HG02642 (cell line): ENCODE data around the gene MLST8.

Experiments used
- ATAC-seq: cut with Tn5 transposase; IDR thresholded peaks from one replicate; pipeline ENCODE4 v1.9.1; 2021; ENCODE audit warnings: mild to moderate bottlenecking; ENCODE audit not compliant: unreplicated experiment, poor library complexity

Gene MLST8

DNA sequence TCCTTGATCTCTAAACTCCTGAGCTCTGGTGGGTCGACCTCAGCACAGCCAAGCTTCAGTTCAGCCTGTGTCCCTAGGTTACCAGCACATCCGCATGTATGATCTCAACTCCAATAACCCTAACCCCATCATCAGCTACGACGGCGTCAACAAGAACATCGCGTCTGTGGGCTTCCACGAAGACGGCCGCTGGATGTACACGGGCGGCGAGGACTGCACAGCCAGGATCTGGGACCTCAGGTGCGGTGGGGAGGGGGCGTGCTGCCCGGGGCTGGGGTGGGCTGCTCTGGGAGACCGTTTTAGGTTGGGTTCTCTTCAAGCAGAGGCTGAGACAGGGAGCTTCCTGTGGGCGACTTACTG is 1.1 kb downstream of the MLST8 start:
- no peak for ATAC-seq

DNA sequence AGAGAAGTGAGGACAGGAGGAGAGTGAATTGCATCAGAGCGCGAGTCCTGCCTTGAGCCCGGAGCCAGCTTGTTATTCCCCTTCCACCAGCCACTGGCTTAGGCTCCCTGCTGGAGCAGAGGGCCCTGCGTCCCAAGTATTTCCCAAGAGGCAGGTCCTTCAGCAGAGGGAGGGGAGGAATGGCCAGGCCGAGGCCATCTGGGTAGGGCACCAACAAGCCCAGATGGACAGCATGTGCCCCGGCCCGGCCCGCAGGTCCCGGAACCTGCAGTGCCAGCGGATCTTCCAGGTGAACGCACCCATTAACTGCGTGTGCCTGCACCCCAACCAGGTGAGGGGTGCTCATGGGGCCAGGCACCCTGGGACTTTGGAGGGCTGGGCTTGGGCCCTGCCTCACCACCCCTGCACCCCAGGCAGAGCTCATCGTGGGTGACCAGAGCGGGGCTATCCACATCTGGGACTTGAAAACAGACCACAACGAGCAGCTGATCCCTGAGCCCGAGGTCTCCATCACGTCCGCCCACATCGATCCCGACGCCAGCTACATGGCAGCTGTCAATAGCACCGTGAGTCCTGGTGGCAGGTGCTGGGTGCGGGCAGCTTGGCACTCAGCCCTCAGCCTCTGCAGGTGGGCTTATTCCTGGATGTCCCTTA is 1.7 kb downstream of the MLST8 start:
- no peak for ATAC-seq

DNA sequence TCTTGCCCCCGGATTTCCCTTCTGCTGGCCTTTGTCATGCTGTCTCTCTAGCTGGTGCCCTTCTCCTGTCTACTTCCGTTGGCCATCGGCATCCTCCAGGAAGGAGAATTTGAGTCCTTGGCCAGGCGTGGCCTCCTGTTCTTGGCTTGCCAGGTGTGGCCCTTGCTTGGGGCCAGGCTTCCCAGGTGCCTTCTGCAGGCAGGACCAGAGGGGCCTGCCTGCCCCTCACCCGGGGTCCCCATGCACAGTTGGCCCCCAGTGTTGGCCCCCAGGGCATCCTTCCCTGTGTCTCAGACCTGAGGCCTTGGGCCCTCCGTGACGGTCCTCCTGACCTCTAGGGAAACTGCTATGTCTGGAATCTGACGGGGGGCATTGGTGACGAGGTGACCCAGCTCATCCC is 2.6 kb downstream of the MLST8 start:
- no peak for ATAC-seq

DNA sequence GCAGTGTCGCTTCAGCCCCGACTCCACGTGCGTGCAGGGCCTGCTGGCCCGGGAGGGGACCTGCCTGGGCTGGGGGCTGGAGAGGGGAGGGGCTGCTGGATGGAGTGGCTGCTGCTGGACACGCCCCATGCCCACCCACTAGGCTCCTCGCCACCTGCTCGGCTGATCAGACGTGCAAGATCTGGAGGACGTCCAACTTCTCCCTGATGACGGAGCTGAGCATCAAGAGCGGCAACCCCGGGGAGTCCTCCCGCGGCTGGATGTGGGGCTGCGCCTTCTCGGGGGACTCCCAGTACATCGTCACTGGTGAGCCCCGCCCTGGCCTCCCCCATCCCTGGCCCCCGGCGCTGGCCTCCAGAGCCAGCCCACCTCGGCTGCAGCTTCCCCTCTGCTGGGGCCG is 3.1 kb downstream of the MLST8 start:
- ATAC-seq = no peak

DNA sequence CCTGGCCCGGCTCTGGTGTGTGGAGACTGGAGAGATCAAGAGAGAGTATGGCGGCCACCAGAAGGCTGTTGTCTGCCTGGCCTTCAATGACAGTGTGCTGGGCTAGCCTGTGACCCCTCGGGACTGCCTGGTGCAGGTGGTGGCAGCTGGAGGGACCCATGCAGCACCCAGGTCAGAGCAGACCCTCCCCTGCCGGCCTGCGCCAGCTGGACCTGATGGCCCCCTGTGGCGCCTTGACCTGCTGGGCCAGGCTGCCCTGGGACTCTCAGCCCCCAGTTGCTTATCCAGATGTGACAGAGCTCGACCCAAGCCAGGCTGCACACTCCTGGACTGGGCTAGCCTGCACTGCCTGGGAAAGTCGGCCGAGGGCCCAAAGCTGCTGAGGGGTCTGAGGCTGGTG is 3.5 kb downstream of the MLST8 start:
- ATAC-seq = no peak

DNA sequence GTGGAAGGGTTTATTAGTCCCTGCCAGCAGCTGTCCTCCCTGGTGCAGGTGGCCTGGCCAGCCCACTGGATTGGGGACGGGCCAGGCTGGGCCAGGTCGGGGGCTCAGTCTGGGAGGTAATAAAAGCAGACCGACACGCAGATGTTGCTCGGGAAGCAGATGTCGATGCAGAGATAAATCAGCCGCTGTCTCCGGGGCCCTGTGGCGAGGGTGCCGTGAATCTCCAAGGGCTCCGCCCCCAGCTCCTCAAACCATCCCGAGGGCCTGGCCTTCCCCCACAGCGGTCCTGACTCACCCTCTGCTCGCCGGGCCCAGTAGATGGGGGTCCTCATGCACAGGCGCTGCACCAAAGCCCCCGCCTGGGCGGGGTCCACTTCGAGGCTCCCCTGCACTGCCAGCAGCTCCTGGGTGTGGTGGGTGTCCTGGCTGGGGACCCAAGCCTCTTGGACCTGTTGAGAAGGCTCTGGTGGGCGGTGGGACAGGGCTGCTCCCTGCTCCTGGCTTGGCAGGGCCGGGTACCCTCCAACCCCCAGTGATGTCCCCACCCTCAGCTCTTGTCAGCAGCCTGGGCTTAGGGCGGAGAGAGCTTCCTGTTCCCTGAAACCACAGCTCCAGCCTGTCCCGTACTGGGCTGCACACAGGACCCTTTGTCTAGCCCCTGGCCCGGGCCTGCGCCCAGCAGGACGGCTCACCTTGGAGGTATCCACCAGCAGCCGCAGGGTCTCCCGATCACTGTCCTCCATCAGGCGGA is 4.2 kb downstream of the MLST8 start:
- no peak for ATAC-seq

DNA sequence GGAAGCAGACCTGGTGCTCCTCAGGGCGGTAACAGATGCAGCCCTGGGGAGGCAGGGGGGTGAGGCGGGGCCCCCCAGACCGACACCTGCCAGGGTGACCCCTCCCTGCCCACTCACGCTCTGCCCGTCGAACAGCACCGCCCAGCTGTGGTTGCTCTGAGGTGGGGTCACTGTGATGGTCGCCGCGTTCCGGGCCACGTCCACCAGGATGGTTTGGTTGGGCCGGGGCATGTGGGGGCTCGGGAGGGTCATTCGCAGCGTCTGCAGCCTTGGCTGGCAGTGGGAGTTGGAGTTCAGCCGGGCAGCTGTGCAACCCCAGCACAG is 4.7 kb downstream of the MLST8 start:
- ATAC-seq = no peak

DNA sequence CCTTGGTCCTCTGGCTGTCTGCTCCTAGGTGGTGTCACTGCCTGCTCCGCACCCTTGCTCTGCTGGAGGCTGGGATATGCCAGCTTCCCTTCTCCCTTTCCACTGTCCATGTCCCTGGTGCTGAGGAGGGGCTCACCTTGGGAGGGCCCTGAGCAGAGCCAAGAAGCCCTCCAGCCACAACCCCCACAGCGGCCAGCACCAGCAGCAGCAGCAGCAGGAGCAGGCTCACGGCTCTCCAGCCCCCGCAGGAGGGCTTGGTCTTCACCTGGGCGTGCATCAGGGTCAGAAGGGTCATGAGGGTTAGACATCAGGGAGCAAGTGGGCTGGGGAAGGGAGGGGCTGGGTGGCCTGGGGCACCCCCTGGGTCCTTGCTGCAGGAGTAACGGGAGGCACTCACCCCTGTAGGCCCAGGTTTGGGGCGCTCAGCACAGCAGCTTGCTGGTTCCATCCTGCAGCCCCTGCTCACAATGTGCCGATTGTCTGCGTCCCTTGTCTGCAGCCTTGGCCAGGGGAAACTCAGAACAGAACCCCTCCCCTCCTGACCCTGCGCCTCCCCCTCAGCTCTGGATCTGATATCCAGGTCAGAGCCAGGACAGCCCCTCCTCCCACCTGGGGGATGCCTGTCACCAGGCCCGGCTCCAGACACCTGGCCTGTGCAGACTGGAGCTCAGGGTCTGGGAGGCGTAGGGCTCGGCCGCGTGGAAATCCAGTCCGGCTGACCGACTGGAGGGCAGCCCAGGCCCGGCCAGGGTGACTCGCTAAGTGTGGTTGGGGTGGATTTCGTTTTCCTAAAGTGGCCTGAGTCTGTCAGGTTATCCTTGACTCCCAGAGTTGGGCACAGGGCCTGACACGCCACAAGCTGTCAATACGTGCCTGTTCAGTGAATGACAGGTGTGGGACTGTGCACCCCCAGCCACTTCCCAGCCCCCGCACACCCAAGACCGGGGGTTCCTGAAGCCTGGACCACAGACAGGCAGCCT is 5.4 kb downstream of the MLST8 start, which contains the start of gene BRICD5:
BRICD5 (minus strand) TSS at position 478 of the 980 bp plus-strand sequence; CDS start at position 448, 30 bp downstream.
- no peak for ATAC-seq

DNA sequence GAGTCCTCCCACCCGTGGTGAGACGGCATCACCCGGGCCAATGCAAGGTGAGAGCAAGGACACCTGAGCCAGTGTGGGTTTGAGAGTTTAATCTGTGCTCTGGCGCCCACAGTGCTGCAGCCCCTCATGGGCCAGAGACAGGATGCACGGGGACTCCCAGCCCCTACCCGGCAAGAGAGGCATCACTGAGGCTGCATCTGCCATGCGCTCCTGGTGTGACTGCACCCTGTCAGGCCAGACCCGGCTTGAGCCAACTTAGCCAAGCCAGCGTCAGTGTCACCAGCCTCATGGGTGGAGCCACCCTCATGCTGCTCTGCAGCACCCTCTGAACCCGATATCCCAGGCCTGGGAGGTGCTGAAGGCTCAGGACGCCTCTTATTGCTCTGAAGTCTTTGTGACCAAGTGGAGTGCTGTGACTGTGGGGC is 6.7 kb downstream of the MLST8 start:
- ATAC-seq = no peak

DNA sequence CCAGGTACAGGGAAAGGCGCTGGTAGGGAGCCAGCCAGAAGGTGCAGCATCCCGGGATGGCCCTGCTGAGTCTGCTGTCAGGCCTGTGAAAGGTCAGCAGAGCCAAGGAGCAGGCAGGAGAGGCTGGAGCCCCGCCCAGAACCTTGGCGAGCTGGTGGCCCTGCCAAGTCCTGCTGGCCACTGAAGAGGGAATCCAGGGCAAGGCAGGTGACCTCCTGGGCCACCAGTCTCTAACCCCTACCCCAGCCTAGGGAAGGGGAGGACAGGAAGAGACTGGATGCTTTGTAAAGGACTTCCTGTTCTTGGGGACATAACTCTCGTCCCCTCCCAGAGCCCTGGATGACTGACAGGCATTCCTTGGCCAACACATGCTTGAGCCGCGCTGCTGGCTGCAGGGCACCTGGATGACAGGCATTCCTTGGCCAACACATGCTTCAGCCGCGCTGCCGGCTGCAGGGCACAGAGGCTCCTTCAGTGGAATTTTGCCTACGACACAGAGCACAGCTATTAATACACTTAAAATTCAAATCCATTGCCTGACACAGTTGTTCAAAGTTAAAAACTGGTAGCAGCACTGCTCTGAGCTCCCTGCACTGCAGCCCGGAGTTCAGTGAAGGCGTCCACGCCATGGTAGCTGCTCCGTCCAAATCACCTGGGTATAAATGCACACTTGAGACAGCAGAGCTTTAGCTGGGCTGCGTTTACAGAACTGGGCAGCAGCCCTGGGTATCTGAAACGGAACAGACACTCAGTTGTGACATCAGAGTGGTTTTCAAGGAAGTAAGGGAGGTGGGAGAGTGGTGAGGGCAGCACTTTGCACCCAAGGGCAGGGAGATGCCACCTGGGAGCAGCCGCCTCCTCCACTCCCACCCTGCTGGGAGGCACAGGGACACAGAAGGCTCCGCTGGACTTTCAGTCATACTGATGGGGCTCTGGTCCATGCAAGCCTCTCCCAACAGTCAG is 7.4 kb downstream of the MLST8 start:
- ATAC-seq = no peak

DNA sequence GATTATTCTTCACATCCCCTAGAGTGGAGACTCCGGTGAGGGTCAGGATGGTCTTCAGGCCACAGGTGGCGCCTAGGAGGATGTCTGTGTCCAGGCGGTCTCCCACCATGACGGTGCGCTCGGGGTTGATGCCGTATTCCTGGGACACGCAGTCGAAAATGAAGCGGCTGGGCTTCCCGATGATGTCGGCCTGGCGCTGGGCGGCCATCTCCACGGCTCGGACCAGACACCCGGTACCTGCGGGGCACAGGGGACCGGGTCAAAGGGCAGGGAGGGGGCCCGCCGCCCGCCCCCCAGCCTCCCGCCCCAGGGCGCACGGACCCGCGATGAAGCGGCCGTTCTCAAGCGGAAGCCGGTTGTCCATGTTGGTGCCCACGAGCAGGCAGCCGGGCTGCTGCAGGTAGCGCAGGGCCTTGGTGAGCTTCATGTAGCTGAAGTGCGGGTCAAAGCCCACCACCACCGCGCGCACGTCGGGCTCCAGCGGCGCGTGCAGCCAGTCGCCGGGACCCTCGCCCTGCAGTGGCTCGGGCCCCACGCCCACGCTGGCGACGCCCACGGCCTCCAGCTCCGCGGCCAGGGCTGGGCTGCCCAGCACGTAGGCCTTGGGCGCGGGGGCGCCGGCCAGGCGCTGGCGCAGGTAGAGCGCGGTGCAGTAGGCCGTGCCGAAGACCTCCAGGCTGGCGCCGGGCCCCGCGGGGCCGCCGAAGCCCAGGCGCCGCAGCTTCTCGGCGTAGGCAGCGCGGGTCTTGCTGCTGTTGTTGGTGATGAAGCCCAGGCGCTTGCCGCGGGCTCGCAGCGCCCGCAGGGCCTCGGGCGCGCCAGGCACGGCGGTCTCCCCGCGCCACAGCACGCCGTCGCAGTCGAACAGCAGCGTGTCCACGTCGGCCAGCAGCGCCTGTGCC is 8.8 kb downstream of the MLST8 start:
- peak; percentile 4 for ATAC-seq

DNA sequence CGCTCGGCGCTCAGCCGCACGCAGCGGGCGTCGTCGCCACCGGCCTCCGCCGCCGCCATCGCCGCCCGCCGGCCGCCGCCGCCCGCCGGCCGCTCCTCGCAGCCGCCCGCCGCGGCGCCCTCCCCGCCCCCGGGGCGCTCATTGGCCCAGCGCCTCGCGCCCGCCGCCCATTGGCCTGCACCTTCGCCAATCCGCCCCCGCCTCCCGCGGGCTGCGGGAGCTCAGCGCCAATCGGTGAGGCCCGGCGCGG is 9.4 kb downstream of the MLST8 start, which contains the start of gene PGP:
PGP (minus strand) TSS at position 122 of the 250 bp plus-strand sequence; CDS start at position 59, 63 bp downstream.
- peak; percentile 90 for ATAC-seq

DNA sequence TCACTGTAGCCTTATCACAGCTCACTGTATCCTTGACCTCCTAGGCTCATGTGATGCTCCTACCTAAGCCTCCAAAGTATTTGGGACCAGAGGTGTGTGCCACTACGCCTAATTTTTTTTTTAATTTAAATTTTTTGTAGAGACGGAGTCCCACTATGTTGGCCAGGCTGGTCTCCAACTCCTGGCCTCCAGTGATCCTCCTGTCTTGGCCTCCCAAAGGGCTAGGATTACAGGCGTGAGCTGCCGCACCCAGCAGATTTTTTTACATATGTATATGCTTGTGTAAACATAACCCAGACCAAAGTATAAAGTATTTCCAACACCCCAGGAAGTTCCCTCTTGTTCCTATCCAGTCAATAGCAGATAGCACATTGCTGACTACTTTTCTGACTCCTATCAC is 11.1 kb downstream of the MLST8 start:
- no peak for ATAC-seq

DNA sequence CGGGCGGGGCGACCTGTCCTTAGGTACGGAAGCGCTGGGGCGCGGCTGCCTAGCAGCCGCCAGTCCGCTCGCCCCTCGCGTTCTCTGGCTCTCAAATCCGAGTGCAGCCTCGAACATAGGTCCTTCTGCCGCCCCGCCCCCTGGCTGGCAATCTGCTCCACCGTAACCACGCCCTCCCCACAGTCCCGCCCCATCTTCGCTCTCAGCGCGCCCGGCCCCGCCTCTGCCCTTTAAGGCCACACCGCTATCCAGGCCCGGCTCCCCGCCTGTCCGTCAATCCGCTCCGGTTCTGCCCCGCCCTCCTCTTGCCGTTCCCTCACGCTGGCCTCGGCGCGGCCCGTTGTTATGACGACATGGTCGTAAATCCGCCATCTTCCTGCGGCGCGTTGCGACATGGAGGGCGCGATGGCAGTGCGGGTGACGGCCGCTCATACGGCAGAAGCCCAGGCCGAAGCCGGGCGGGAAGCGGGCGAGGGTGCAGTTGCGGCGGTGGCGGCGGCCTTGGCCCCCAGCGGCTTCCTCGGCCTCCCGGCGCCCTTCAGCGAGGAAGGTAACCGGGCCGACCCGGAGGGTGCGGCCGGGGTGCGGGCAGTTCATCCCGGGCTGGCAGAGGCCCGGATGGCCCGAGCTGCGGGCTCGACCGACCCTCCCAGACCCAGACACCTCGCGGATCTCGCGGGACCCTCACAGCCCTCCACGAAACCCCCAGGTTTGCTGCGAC is 18.1 kb downstream of the MLST8 start, which contains the start of gene E4F1:
E4F1 (plus strand) TSS at position 371 of the 721 bp plus-strand sequence; CDS start at position 394, 23 bp downstream.
- ATAC-seq = peak; percentile 95

DNA sequence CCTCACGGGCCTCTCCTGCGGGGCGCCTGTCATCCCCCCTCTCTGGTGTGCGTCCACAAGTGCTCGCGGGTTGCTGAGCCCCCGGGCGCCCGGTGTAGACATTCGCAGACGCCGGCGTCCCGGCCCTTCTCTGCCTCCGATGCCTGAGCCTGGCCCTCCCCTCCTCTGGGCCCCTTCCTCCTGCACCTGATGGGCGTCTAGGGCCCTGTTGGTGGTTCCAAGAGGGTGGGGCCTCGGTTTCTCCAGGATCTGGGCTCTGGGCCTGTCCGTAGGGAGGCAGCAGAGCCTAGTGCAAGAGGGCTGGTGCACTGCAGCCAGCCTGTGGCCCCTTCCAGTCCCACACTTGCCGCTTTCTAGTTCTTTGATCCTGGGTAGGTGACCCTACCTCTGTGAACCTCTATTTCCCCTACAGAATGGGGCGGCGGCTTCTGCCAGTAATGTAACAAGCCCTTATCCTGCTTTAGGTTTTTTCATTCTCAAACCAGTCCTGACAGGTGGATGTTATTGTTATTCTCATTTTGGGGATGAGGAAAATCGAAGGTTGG is 18.8 kb downstream of the MLST8 start:
- peak; percentile 22 for ATAC-seq

DNA sequence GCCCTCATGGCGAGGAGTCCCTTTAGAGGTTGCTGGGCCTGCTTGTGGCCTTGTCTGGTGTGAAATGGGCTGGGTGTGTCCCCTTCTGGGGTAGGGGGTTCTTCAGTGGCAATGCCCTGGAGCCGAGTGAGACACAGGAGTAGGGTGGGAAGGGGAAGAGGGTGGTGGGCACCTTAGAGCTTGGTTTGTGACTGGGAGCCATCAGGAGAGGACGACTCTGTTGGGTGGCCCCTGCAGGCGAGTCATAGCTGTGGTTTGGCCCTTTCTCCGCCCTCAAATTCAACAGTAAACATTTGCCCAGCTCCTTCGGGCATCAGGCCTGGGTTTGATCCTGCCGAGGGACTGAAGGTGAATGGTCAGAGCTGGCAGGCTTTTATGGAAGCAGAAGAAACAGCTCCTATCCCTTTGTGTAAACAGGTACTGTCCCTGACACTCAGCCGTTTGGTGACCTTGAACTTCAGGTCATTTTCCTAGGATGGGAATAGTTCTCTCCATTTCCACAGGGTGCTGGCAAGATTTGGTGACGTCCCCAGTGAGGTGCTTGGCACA is 21.1 kb downstream of the MLST8 start:
- ATAC-seq = no peak

DNA sequence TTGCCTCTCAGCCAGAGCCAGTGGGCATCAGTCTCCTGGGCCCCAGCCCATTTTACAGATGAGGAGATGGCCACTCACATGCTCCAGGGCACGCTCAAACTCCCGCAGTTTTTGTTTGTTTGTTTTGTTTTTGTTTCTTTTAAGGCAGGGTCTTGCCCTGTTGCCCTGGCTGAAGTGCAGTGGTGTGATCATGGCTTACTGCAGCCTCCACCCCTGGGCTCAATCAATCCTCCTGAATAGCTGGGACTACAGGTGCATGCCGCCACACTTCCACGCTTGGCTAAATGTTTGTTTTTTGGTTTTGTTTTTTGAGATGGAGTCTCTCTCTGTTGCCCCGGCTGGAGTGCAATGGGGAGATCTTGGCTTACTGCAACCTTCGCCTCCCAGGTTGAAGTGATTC is 21.7 kb downstream of the MLST8 start:
- ATAC-seq = no peak
